Measurements from ENCODE around the gene DDO. TPM values are rescaled to one million over a fixed set of nuclear protein-coding genes. Genes with fewer than 3 reads are reported as not detected.
A peak's percentile ranks its signal among the peaks of the same experiment; 100 is the strongest.

DDO gene
- total RNA-seq, 6 donors from 2014 or later, result 1.4 to 7.6 (median 3.2) TPM

DNA sequence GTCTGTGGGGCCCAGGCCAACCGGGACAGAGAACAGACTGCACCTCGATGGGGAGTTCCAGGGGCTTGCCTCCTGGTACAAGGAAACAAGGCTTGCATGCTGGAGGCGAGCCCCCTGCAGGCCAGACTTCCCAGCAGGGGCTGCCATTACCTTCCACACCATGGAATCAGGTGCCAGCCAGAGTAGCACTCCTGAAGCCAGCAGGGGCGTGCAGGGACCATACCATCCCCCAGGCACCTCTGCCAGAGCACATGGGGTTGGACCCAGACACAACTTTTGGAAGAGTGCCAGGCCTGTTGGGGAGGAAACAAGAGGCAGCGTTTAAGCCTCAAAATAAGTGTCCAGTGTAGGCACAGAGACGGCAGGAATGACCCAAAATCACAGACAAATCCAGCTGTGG, 6.5 kb downstream of the DDO start:
- TF ChIP-seq, protein P1, sequence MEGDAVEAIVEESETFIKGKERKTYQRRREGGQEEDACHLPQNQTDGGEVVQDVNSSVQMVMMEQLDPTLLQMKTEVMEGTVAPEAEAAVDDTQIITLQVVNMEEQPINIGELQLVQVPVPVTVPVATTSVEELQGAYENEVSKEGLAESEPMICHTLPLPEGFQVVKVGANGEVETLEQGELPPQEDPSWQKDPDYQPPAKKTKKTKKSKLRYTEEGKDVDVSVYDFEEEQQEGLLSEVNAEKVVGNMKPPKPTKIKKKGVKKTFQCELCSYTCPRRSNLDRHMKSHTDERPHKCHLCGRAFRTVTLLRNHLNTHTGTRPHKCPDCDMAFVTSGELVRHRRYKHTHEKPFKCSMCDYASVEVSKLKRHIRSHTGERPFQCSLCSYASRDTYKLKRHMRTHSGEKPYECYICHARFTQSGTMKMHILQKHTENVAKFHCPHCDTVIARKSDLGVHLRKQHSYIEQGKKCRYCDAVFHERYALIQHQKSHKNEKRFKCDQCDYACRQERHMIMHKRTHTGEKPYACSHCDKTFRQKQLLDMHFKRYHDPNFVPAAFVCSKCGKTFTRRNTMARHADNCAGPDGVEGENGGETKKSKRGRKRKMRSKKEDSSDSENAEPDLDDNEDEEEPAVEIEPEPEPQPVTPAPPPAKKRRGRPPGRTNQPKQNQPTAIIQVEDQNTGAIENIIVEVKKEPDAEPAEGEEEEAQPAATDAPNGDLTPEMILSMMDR (IDR thresholded peaks at IDR 0.05), result no peak
- TF ChIP-seq POLR2AphosphoS5 (IDR thresholded peaks at IDR 0.05) (no peak), POLR2A (IDR thresholded peaks at IDR 0.05) (no peak), EP300 (IDR thresholded peaks at IDR 0.05) (no peak)
- 75 to 88% methylated on average over 3 to 5 of the region's 6 CpGs for WGBS, 2 donors
- H3K9me3 ChIP-seq, result no peaks in the 10 kb centered on the region
- no peaks in the 10 kb centered on the region for H3K36me3 ChIP-seq
- H3K27me3 ChIP-seq, result no peaks in the 10 kb centered on the region
- DNase-seq (no peak), ATAC-seq (ENCODE audit: low FRiP score in 2 of 2) (no peak)
- H3K27ac ChIP-seq, result no peak overlapping the region
- H3K4me1 ChIP-seq, result peaks cover 0 to under 1% (median 0%) of the 10 kb centered on the region in 4 donors
- H3K4me3 ChIP-seq, result no peak overlapping the region

DNA sequence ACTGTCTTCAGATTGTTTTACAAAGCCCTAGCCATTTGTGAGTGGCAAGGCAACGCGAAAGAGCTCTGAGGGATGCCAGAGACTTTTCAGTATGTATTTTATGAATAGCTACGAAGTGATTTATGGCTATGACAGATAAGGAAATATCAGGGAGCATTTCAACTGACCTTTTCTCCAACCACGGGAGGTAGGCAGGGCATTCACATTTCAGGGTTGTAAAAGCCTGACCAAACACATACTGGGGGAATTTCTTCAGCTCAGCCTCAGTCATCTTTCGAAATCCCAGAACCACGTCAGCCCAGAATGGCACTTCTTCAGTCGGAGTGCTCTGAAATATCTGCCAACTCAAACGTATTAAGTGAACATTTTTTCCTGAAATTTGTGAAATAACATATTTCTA, 10.8 kb downstream of the DDO start:
- Histone ChIP-seq H3K27me3 (no peaks in the 10 kb centered on the region), H3K9me3 (no peaks in the 10 kb centered on the region), H3K4me1 (peaks cover 0 to under 1% (median 0%) of the 10 kb centered on the region in 4 donors), H3K4me3 (no peak overlapping the region), H3K36me3 (no peaks in the 10 kb centered on the region), H3K27ac (no peak overlapping the region)
- DNase-seq (no peak), ATAC-seq (ENCODE audit: low FRiP score in 2 of 2) (no peak)
- TF ChIP-seq POLR2AphosphoS5 (IDR thresholded peaks at IDR 0.05) (no peak), POLR2A (IDR thresholded peaks at IDR 0.05) (no peak), EP300 (IDR thresholded peaks at IDR 0.05) (no peak)
- TF ChIP-seq, protein P1 (IDR thresholded peaks at IDR 0.05), result no peak
- 61 to 65% methylated on average over 8 of the region's 8 CpGs for WGBS, 2 donors

GRCh38 chr6:110401585-110402176, 13.7 kb downstream of the DDO start:
- 86% methylated on average over 4 of the region's 4 CpGs for WGBS, 2 donors
- H3K27me3 ChIP-seq, result no peaks in the 10 kb centered on the region
- H3K4me3 ChIP-seq, result no peak overlapping the region
- H3K27ac ChIP-seq, result no peak overlapping the region
- TF ChIP-seq EP300 (IDR thresholded peaks at IDR 0.05), result no peak
- TF ChIP-seq POLR2A (IDR thresholded peaks at IDR 0.05), result no peak
- TF ChIP-seq, protein P1 (IDR thresholded peaks at IDR 0.05), result no peak
- TF ChIP-seq POLR2AphosphoS5 (IDR thresholded peaks at IDR 0.05), result no peak
- no peaks in the 10 kb centered on the region for H3K9me3 ChIP-seq
- H3K4me1 ChIP-seq, result peaks cover 0 to 7% (median 5%) of the 10 kb centered on the region in 4 donors
- DNase-seq (no peak), ATAC-seq (ENCODE audit: low FRiP score in 2 of 2) (no peak)
- H3K36me3 ChIP-seq, result no peaks in the 10 kb centered on the region

- Histone ChIP-seq H3K36me3 (no peaks in the 10 kb centered on the region), H3K4me3 (peak overlapping the region in 3 of 4 donors; percentile 25 to 50 (median 43)), H3K27me3 (no peaks in the 10 kb centered on the region), H3K27ac (peak overlapping the region in 1 of 4 donors; percentile 39), H3K9me3 (no peaks in the 10 kb centered on the region), H3K4me1 (peaks cover 0 to 7% (median 5%) of the 10 kb centered on the region in 4 donors)
- ATAC-seq (ENCODE audit: low FRiP score in 2 of 2) (peak in 1 of 2 donors; percentile 7), DNase-seq (peak in 1 of 2 donors; percentile 80)
- 77% methylated on average over 7 to 18 of the region's 18 CpGs for WGBS, 2 donors
- no peak for TF ChIP-seq POLR2AphosphoS5 (IDR thresholded peaks at IDR 0.05)
- no peak for TF ChIP-seq EP300 (IDR thresholded peaks at IDR 0.05)
- no peak for TF ChIP-seq POLR2A (IDR thresholded peaks at IDR 0.05)
- TF ChIP-seq, protein P1 (IDR thresholded peaks at IDR 0.05), result no peak
Observed at GRCh38 chr6:110400208-110400607, 15.2 kb downstream of the DDO start.

Measured in upper lobe of left lung (tissue), 6 donors.